ENCODE results near the gene ROBO3. TPM values are rescaled to one million over a fixed set of nuclear protein-coding genes. Genes with fewer than 3 reads are reported as not detected.
A peak's percentile ranks its signal among the peaks of the same experiment; 100 is the strongest.

ROBO3 gene
- total RNA-seq, 1 donor from 2014 or later: 57.0 TPM

DNA sequence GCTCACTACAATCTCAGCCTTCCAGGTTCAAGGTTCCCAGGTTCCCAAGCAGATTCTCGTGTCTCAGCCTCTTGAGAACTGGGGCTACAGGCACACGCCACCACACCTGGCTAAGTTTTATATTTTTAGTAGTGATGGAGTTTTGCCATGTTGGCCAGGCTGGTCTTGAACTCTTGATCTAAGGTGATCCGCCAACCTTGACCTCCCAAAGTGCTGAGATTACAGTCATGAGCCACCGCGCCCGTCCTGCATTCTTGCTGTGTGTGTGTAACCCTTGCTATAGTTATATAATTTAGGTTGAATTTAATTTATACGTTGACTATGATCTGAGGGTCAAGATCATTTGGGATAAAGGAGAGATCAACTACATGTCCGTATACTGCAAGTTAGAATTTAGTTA, 29.3 kb upstream of the ROBO3 start:
- no peak overlapping the region for H3K4me3 ChIP-seq (ENCODE audit: low read depth, low read length)
- TF ChIP-seq CTCF (IDR thresholded peaks at IDR 0.05; ENCODE audit: insufficient read depth, low read length, poor library complexity, severe bottlenecking): no peak
- no peaks in the 10 kb centered on the region for H3K36me3 ChIP-seq (ENCODE audit: control insufficient read depth, insufficient read depth, low read length)
- DNase-seq (ENCODE audit: low read depth): no peak
- peaks cover 24% of the 10 kb centered on the region for H3K27me3 ChIP-seq (ENCODE audit: control insufficient read depth, insufficient read depth, low read length)

- TF ChIP-seq CTCF (IDR thresholded peaks at IDR 0.05; ENCODE audit: insufficient read depth, low read length, poor library complexity, severe bottlenecking): peak; percentile 69
- no peaks in the 10 kb centered on the region for H3K36me3 ChIP-seq (ENCODE audit: control insufficient read depth, insufficient read depth, low read length)
- peak; percentile 59 for DNase-seq (ENCODE audit: low read depth)
- peaks cover 34% of the 10 kb centered on the region for H3K27me3 ChIP-seq (ENCODE audit: control insufficient read depth, insufficient read depth, low read length)
- no peak overlapping the region for H3K4me3 ChIP-seq (ENCODE audit: low read depth, low read length)
Observed at GRCh38 chr11:124837491-124837856, 27.8 kb upstream of the ROBO3 start.

- DNase-seq (ENCODE audit: low read depth): no peak
- Histone ChIP-seq H3K4me3 (ENCODE audit: low read depth, low read length) (no peak overlapping the region), H3K27me3 (ENCODE audit: control insufficient read depth, insufficient read depth, low read length) (peaks cover 46% of the 10 kb centered on the region), H3K36me3 (ENCODE audit: control insufficient read depth, insufficient read depth, low read length) (no peaks in the 10 kb centered on the region)
- TF ChIP-seq CTCF (IDR thresholded peaks at IDR 0.05; ENCODE audit: insufficient read depth, low read length, poor library complexity, severe bottlenecking): no peak
Observed at GRCh38 chr11:124838805-124839127, 26.5 kb upstream of the ROBO3 start.

- Histone ChIP-seq H3K27me3 (ENCODE audit: control insufficient read depth, insufficient read depth, low read length) (peaks cover 52% of the 10 kb centered on the region), H3K4me3 (ENCODE audit: low read depth, low read length) (peak overlapping the region; percentile 7), H3K36me3 (ENCODE audit: control insufficient read depth, insufficient read depth, low read length) (no peaks in the 10 kb centered on the region)
- no peak for DNase-seq (ENCODE audit: low read depth)
- no peak for TF ChIP-seq CTCF (IDR thresholded peaks at IDR 0.05; ENCODE audit: insufficient read depth, low read length, poor library complexity, severe bottlenecking)
Observed at GRCh38 chr11:124839128-124839971, 25.9 kb upstream of the ROBO3 start.

DNA sequence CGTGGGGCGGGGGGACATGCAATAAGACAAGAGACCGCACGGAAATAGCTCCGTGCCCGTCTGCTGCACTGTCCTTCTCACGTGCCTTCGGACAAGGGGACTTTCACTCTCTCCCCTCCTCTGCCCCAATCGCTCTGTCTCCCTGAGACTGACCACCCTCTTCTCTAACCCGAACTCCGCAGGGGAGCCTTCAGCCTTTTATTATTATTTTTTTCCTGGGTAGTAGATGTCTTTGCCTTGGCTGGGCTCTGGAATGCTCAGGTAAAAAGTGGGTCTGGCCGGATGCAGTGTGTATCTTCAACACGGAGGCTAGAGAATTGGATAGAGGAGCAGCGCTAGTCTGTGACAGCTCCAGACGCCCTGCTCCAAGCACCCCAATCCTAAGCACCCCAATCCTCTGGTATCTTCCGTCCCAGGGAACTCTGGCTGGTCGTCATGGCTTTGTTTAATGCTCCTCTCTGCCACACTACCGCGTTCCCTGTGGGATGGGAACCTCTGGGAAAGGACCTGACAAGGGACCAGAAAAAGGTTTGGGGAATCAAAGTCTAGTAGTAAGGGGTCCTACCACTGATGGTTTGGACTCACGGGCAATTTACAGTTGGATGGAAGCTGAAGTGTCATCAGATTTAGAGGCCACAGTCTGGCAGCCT, 25.1 kb upstream of the ROBO3 start:
- DNase-seq (ENCODE audit: low read depth): no peak
- no peak for TF ChIP-seq CTCF (IDR thresholded peaks at IDR 0.05; ENCODE audit: insufficient read depth, low read length, poor library complexity, severe bottlenecking)
- no peaks in the 10 kb centered on the region for H3K36me3 ChIP-seq (ENCODE audit: control insufficient read depth, insufficient read depth, low read length)
- peaks cover 60% of the 10 kb centered on the region for H3K27me3 ChIP-seq (ENCODE audit: control insufficient read depth, insufficient read depth, low read length)
- H3K4me3 ChIP-seq (ENCODE audit: low read depth, low read length): no peak overlapping the region

All from kidney epithelial cell (primary cell).